Measurements from ENCODE around the gene MGAT4A.

MGAT4A gene

DNA sequence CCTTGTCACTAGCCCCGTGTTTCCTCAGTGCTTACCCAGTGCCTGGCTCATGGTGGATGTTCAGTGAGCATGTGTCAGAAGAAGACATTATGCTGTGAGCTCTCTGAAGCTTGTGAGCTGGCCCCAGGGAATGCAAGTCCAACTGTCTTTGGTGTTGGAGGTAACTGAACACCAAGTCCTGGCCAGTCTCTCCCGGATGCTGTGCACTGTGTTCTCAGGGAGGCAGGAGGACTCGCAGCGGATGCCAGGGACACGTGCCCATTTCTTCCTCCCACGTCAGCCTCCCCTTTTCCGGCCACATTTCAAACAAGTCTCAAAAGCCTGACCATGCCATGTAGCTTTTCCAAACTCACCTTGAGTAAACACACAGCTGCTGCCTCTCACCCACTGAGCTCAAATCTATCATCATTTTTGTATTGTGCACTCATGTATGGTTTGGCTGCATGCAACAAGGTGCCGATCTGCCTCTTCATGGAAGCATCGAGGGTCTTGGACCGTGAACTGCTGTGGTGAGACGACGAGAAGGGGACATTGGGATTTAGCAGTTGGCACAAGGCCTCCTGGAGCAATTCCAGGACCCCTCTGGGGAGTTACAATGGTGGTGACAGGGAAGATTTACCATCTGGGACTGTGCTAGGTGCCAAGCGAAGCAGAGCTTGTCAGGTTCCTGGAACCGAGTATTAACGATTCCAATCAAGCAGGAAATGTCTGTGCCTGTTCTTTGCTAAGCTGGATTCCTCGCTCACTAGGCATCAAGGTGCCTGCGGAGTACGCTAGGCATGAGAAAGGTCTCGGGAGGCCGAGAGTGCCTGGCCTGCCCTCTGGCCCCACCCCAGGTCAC is 44.4 kb upstream of the MGAT4A start:
- TF ChIP-seq, protein P1, sequence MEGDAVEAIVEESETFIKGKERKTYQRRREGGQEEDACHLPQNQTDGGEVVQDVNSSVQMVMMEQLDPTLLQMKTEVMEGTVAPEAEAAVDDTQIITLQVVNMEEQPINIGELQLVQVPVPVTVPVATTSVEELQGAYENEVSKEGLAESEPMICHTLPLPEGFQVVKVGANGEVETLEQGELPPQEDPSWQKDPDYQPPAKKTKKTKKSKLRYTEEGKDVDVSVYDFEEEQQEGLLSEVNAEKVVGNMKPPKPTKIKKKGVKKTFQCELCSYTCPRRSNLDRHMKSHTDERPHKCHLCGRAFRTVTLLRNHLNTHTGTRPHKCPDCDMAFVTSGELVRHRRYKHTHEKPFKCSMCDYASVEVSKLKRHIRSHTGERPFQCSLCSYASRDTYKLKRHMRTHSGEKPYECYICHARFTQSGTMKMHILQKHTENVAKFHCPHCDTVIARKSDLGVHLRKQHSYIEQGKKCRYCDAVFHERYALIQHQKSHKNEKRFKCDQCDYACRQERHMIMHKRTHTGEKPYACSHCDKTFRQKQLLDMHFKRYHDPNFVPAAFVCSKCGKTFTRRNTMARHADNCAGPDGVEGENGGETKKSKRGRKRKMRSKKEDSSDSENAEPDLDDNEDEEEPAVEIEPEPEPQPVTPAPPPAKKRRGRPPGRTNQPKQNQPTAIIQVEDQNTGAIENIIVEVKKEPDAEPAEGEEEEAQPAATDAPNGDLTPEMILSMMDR (IDR thresholded peaks at IDR 0.05; ENCODE audit: control insufficient read depth, extremely low read depth, insufficient read depth): no peak
- H3K4me3 ChIP-seq (ENCODE audit: low read depth, low read length): no peak overlapping the region
- no peak for DNase-seq (ENCODE audit: low read depth)

DNA sequence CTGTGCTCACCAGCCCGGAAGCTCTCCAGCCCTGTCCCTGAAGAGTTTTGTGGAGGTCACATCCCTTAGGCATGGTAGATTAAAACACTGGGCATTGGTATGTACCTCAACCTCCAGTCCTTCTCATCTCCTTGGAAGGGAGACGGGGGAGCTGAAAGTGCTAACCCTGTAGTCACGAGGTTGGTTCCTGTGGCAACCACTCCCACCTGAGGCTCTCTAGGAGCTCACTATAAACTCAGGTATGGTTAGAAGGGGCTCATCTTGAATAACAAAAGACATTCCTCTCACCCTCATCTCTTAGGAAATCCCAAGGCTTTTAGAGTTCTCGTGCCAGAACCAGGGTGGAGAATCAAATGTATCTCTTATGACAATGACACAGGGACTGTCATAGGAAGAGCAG is 43.0 kb upstream of the MGAT4A start:
- TF ChIP-seq, protein P1 (IDR thresholded peaks at IDR 0.05; ENCODE audit: control insufficient read depth, extremely low read depth, insufficient read depth): no peak
- H3K4me3 ChIP-seq (ENCODE audit: low read depth, low read length): no peak overlapping the region
- no peak for DNase-seq (ENCODE audit: low read depth)

DNA sequence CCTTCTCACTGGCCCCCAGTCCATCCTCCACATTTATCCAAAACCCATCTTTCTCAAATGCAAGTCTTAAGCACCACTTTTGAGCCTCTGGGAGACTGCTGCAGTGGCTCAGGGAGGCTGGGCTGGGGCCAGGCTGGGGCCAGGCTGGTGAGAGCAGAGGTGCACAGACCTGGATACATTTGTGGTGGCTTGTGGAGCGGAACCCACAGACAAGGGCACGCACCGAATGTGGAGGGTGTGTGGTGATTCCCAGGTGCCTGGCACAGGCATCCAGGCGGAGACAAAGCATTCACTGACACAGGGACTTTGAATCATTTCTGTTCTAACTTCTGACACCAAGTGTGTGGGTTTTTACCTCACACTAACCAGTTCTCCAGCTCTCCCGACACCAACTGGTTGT is 42.2 kb upstream of the MGAT4A start:
- TF ChIP-seq, protein P1 (IDR thresholded peaks at IDR 0.05; ENCODE audit: control insufficient read depth, extremely low read depth, insufficient read depth): no peak
- DNase-seq (ENCODE audit: low read depth): no peak
- no peak overlapping the region for H3K4me3 ChIP-seq (ENCODE audit: low read depth, low read length)

DNA sequence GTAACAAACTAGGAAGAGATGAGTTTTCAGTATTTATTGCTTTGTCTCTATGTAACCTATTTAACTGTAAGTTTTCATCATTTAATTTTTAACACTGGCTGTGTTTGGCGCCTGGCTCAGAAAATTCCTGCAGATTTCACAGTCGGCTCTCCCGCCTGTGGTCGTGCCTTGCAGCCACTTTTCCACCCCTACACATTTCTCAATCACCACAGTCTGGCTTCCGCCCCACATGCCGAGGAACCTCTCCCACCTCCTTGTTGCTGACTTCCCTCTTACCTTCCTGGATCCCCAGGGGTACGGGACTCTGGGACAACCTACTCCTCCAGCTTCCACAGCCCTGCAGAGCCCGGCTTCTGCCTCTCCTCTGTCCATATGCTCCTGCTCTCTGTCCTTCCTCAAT is 41.6 kb upstream of the MGAT4A start:
- TF ChIP-seq, protein P1 (IDR thresholded peaks at IDR 0.05; ENCODE audit: control insufficient read depth, extremely low read depth, insufficient read depth): no peak
- H3K4me3 ChIP-seq (ENCODE audit: low read depth, low read length): no peak overlapping the region
- no peak for DNase-seq (ENCODE audit: low read depth)

DNA sequence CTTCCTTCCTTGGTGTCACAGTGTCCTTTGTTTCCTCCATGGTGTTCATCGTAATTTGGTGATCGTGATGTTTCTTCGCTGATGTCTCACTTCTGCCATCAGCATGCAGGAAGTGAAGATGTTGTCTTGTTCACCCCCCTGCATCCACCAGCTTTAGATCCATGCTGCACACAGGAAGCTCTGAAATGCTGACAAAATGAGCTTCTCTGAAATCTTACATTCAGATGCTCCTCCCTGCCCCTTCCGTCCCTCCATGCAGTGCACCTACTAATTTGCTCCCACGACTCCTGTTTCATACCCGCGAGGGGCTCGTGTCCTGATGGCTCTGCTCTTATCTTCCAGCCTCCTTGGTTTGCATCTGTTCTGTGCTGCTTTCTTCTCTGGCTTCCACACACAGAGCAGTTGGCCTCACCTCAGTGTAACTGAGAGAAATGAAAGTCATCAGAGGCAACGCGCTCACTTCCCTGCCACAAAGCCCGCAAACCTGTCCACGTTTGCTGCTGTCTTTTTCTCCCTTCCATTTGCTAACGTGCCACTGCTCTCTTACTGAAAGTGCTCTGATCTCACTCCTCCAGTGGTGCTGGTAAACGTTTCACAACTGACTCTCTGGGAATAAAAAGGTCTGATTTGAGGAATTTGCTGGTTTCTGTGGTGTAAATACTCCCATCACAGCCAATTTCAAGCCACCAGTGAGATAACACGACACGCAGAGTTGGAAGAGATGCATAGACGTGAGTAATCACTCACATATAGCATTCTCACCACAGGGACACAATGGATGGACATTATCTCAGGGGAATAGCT is 41.0 kb upstream of the MGAT4A start:
- TF ChIP-seq, protein P1 (IDR thresholded peaks at IDR 0.05; ENCODE audit: control insufficient read depth, extremely low read depth, insufficient read depth): no peak
- H3K4me3 ChIP-seq (ENCODE audit: low read depth, low read length): no peak overlapping the region
- DNase-seq (ENCODE audit: low read depth): no peak

DNA sequence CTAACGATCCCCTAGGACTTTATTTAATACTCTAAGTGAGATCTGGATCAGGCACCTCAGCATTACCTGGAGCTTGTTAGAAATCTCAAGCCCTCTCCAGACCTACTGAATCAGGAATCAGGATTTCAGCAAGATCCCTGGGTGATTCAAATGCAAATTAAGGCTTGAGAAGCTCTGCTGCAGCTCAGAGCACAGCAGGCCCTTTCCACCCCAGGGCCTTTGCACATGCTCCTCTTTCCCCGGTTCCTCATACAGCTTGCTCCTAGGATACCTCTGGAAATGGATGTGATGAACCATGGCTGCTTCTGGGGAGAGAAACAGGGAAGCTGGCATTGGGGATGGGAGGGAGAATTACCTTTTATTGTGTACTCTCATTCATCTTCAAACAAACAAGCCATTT is 40.3 kb upstream of the MGAT4A start:
- no peak overlapping the region for H3K4me3 ChIP-seq (ENCODE audit: low read depth, low read length)
- TF ChIP-seq, protein P1 (IDR thresholded peaks at IDR 0.05; ENCODE audit: control insufficient read depth, extremely low read depth, insufficient read depth): no peak

More for the DNA sequence above, 40.3 kb upstream of the MGAT4A start:
- DNase-seq (ENCODE audit: low read depth): no peak

All from LNCaP clone FGC (cell line).